Myocyte (in vitro differentiated cells): ENCODE data around the gene SASH1. TPM values are rescaled to one million over a fixed set of nuclear protein-coding genes. Genes with fewer than 3 reads are reported as not detected.

Experiments used
- DNase-seq: peaks from one replicate; pipeline ENCODE4 v3.0.0-alpha.2; 2012; ENCODE audit warnings: low read depth
- total RNA-seq: library from RNA; depleted of rRNA; stranded (reverse); fragments of >200 nt; gene quantifications from 2 replicates; pipeline ENCODE4 v1.2.3, GENCODE V29; 2014

SASH1 gene
- total RNA-seq, 1 donor from 2014 or later = 39.4 TPM

DNA sequence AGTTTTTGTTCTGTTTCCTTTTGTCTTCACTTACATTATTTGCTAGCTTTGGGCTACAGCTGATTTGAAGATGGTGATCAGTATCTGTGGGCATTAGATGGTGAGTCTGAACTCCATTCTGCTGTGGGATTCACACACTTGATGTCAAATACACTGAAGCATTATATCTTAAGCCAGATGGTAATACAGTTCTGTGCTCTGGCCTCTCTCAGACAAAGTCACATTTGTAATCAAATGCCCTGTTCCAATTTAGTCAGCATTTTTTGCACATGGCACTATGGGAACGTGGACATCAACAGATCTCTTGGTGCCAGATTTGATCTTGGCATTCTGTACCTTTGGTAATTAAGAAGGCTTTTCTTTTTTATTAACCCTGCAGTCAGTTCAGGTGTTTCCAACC, 56.0 kb downstream of the SASH1 start:
- no peak for DNase-seq

DNA sequence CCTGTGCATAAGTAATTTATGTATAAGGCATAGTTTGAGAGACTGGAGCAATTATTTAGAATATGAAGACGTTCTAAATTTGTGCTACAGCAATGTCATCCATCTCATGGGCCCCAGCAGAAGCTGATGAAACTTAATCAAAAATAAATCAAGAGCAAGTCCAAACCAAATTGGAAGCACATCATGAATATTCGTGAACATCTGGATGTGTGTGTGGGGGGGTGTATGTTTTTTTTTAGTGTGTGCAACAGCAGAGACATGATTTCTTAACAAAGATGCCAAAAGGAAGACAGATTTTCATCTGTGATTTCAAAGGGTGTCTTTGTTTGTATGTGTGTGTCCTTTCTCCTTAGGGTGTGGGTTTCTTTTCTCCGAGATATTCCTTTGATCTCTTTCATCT, 58.9 kb downstream of the SASH1 start:
- no peak for DNase-seq

GRCh38 chr6:148404456-148405054, 61.9 kb downstream of the SASH1 start:
- no peak for DNase-seq

- no peak for DNase-seq
Measured at GRCh38 chr6:148405894-148406293, 63.3 kb downstream of the SASH1 start.

GRCh38 chr6:148406579-148407371, 64.1 kb downstream of the SASH1 start:
- no peak for DNase-seq

DNA sequence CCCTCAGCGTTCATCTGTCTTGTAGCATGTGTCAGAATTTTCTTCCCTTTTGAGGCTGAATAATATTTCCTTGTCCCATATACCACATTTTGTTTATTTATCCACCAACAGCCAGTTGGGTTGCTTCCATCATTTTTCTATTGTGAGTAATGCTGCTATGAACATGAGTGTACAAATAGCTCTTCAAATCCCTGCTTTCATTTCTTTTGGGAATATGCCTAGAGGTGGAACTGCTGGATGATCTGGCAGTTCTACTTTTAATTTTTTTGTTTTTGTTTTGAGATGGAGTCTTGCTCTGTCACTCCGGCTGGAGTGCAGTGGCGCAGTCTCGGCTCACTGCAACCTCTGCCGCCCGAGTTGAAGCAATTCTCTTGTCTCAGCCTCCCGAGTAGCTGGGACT, 64.7 kb downstream of the SASH1 start:
- peak; percentile 81 for DNase-seq

DNA sequence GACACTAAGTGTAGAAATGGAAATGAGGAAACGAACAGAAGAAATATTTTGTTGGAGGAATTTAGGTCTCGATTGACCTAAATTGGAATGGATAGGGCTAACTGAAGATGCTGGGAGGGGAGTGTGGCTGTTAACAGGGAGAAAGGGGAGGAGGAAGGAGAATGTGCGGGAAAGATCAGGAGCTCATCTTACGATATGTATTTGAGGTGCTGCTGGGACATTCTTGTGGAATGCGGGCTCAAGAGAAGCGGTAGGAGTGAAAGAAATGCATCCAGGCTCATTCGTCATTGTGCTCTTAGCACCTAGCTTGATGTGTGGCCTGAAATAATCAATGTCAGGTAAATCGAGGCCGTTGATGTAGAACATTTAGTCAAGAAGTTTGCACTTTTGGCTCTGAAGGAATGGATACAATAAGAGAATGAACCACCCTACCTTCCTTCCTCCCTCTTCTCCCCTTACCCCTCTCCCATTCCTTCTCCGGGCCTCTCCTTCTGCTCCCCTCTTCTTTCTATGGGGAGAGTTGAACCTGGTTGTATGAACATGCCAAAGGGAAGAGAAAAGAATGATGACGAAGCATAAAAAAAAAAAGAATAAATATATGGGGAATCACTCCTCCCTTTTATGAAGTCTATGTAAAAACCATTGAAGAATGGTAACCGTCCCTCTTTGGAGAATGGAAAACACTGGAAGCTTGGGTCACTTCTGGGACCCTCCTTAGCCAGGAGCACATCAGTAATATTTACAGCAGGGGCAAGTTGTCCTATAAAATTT, 70.9 kb downstream of the SASH1 start:
- DNase-seq = no peak

DNA sequence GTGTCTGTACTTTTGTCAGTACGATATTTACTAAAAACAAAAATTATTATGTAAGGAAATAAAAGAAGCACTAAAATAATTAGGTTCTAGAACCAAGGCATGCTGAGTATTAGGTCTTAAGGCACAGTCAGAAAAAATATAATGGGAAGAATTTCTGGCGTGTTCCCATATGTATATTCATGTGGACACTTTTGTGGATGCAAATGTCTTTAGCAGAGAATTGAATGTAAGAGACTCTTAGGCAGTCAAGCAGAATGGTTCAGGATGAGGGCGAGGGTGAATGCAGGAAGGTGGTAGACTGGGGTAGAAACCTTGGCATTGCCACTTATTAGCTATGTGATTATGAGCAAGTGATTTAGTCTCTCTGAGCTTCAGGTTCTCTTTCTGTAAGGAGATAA, 71.5 kb downstream of the SASH1 start:
- DNase-seq = no peak

DNA sequence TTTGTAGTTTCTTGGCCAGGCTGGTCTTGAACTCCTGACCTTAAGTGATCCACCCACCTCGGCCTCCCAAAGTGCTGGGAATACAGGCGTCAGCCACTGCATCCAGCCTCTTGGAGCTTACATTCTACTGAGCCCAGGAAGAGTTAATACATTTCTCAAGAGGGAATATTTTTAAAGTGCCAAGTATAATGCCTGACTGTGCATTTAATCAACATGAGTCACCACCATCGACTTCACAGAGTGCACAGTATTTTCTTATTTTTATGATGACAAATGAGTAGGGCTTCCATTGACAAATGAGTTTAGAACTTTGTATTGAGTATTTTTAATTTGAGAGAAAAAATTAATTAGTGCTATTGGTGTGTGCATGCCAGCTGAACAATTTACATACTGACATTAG, 72.2 kb downstream of the SASH1 start:
- peak; percentile 41 for DNase-seq

- no peak for DNase-seq
Measured at GRCh38 chr6:148415511-148416260, 73.0 kb downstream of the SASH1 start.

- DNase-seq = peak; percentile 25
Measured at GRCh38 chr6:148416330-148416965, 73.8 kb downstream of the SASH1 start.

DNA sequence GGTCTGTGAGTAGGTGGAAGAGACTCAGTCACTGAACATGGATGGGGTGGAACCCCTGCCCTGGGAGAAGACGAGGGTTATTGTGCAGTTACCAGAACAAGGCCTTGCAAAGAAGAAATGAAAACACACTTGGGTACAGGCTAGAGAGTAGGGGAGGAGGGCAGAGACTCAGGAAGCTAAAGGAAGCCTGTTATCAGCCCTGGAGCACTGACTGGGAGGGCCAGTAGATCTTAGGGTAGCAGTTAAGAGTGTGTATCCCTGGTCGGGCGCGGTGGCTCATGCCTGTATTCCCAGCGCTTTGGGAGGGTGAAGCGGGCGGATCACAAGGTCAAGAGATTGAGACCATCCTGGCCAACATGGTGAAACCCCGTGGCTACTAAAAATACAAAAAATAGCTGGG, 74.4 kb downstream of the SASH1 start:
- no peak for DNase-seq

GRCh38 chr6:148419430-148419829, 76.8 kb downstream of the SASH1 start:
- no peak for DNase-seq

- no peak for DNase-seq
Measured at GRCh38 chr6:148422085-148422484, 79.4 kb downstream of the SASH1 start.

DNA sequence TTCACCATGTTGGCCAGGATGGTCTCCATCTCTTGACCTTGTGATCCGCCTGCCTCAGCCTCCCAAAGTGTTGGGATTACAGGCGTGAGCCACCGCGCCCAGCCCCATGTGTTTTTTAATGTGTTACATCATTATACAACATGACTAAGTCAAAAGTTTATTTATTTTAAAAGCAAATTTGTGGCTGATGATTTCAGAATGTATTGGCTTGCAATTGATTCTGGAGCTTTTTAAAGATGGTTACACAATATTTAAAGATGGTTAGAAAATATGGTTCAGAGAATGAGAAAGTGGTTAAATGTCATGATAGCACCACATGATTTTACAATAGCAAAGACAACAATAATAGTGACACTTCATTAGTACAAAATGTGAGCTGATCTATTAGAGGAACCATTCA, 80.5 kb downstream of the SASH1 start:
- DNase-seq = no peak

DNA sequence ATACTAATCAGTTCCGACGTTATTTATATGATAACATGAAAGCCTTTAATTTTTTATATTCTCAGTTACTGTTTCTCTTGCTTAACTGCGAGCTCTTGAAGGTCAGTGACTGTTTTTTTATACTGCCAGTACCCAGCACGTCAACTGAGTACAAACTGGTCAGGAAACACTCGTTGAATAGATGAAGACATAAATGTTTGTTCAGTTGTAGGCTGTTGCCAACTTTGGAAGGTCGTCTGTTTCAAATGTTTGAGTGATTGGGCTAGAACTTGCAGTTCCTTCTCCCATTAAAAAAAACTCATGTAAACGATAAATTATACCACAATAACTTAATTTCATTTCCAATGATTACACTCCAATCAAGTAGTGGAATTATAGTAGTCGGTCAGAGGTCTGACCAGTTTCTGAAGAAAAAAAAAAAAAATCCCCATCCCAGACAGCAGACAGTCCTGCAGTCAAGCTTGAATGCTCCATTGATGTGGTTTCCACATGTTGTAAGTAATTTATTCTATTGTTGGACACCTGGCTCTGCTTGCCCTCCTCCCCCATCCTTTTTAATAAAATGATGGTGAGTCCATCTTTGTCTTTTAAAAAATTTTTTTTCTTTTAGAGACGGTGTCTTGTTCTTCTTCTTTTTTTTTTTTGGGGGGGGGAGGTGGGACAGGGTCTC, 81.1 kb downstream of the SASH1 start:
- DNase-seq = no peak

- DNase-seq = no peak
Measured at GRCh38 chr6:148425443-148425842, 82.8 kb downstream of the SASH1 start.

DNA sequence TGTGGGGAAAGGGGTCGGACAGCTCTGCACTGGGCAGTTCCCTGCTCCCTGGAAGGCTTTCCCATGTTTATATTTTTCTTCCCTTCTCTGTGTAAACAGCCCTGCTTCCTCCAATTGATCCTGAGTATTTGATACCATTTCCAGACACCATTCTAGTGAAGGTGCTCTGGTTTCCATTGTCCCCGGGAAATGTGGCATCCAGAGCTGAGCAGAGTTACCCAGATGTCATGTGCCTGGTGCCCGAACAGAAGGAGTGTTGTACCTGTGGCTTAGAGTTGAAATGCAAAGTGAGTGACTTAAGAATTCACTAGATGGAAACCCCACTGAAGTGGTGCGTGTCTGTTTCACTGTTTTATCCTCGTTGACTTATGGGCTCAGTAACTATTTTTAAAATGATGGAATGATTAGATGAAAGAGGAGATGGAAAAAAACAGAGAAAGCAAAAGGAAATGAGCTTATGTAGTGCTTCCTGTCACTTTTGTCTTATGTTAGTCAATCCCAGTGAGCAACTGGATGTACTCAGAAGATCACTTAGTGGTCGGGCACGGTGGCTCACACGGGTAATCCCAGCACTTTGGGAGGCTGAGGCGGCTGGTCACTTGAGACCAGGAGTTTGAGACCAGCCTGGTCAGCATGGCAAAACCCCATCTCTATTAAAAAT, 83.8 kb downstream of the SASH1 start:
- DNase-seq = no peak

GRCh38 chr6:148427333-148427732, 84.7 kb downstream of the SASH1 start:
- no peak for DNase-seq

- DNase-seq = no peak
Measured at GRCh38 chr6:148429423-148429822, 86.8 kb downstream of the SASH1 start.
